NCI-H2107 treated with DMSO at 0.1 percent for 48 hours (cell line): Measurements from ENCODE around the gene PLBD1.

Experiments
- DNase-seq: peaks from one replicate; lab custom pipeline; 2025; ENCODE audit not compliant: unreplicated experiment; lab: John Stamatoyannopoulos, UW

Gene PLBD1

DNA sequence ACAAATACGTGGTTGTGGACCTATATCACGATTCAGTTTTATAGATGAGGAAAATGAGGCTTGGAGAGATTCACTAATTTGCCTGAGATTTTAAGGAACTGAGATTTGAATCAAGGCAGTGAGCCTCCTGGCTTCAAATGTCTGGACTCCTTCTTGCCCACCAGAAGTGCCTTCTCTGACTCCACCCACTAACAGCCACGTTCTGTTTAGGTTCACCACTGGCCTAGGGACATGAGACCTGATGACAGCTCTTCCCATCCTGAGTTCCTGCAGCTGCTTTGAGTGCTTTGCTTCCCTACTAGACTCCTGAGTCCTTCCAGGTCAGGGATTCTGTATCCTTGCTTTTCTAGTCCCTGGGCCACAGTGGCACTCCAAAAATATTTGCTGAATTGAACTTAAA, 57.1 kb downstream of the PLBD1 start:
- DNase-seq = no peak

DNA sequence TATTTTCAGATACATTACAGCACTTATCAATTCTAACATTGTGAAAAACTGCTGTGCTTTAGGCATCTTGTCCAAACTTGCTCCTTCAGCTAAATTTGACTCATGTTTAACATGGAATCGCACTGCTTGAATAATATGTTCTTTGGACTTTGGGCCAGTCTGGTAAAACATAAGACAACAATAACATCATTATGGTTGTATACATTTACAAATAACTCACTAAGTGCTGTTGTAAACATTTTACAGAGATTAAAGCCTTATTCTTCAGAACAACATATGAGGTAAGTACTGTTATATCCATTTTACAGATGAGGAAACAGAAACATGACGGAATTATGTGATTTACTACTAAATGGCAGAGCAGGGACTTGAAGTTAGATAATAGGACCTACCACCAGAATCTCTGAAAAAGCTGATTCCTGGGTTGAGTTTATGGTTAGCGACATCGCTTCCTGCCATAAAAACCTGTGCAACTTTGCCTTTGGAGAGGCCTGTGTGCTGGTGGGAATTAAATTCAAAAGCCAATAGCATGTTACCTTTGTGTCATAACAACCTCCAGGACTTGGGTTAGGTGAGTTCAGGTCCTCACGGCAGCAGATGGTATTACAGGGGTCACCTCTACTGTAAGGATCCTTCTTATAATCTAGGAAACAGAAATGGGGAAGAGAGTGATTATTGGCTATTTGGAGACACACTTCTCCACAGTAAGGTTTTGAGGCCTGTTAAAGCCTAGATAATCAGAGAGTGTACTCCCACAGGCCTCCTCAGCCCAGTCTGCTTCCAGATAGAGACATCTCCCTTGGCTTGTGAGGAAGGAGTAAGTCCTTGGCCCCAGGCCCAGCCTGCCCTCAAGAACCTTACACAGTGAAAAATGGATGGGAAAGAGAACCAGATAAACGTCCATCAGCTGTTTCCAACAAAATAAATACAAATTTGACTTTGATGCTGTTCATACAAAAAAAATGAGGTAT, 61.8 kb downstream of the PLBD1 start:
- DNase-seq = no peak

DNA sequence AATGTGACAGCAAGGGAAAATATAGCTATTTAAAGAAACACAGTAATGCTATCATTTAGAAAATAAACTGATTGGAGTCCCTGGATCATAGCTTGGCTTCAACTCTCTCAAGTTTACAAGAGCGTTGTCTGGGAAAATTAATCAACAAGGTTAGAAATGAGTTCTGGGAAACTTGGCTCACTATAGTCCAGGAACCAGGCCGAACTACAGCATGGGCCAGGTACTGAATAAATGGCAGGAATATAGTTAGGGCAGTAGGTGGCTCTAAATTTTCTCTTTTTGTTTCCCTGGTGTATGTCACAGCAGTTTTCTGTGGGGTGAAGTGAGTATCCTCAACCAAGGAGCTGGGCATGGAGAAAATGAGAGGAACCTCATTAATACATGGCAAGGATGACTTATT, 72.4 kb downstream of the PLBD1 start:
- DNase-seq = no peak

DNA sequence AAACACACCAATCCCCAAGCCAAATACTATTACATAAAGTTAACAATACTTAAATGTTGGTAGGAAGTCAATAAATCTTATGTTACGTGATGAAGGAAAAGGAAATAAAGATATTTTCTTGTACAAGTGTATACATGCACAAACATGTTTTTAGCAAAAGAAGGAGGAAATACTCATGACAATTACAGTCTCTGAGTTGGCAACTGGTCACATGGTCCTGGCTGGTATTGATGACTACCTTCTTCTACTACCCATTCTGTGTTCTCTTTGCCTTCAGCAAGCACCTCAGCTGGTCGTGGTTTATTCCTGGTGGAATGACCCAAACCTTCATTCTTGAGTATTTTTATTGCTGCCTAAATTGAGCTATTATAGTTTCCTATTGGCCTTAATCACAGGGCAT, 84.8 kb downstream of the PLBD1 start:
- no peak for DNase-seq

DNA sequence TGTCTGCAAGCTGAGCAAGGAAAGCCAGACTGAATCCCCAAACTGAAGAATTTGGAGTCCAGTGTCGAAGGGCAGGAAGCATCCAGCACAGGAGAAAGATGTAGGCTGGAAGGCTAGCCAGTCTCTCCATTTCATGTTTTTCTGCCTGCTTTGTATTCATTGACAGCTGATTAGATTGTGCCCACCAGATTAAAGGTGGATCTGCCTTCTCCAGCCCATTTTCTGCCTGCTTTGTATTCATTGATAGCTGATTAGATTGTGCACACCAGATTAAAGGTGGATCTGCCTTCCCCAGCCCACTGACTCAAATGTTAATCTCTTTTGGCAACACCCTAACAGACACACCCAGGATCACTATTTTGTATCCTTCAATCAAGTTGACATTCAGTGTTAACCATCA, 85.3 kb downstream of the PLBD1 start:
- no peak for DNase-seq

DNA sequence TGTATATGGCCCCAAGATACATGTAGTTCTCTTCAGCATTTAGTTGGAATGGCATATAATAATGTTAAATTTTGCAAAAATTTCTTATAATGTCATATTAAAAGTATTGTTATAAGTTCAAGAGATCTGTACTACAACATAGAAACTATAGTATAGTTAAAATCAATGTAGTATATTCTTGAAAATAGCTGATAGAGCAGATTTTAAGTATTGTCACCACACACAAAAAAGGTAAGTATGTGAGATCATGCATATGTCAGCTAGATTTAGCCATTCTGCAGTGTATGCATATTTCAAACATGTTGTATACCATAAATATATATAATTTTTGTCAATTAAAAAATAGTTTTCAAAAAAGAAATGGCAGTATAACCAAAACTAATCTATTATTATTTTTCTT, 86.5 kb downstream of the PLBD1 start:
- no peak for DNase-seq

DNA sequence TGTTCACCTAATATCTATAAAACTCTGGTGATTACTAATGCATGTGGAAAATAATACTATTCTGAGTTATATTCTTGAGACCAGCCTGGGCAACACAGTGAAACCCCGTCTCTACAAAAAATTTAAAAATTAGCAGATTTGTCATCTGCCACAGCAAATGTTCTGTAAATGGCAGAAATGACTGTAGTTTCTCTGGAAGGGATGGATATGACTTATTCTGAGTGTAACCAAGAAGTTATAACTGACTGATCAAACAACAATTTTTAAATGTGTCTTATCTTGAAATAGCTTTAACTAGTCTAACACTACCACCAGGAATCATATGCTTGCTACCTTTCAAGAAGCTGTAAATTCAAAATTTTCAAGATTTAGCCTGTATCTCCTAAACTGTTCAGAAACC, 88.7 kb downstream of the PLBD1 start:
- DNase-seq = no peak

DNA sequence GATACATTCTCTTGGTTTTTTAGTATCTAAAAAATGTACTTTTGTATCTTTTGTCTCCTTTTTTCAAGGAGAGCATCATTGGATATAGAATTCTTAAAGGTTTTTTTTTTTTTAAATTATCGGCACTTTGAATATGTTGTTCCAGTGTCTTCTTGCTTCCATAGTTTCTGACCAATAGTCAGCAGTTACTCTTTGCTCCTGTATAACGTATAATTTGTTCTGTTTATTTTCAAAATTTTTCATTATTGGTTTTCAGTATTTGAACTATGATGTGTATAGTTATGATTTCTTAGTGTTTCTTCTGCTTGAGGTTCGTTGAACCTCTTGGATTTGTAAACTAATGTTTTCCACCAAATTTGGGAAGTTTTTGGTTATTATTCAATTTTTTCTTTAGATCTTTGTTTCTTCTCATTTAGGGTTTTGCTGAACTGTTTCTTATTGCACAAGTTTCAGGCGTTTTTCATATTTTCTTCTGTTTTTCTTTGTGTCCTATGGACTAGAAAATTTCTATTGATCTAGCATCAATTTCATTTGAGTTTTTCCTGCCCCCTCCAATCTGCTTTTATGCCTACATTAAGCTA, 93.9 kb downstream of the PLBD1 start:
- peak; percentile 16 for DNase-seq

DNA sequence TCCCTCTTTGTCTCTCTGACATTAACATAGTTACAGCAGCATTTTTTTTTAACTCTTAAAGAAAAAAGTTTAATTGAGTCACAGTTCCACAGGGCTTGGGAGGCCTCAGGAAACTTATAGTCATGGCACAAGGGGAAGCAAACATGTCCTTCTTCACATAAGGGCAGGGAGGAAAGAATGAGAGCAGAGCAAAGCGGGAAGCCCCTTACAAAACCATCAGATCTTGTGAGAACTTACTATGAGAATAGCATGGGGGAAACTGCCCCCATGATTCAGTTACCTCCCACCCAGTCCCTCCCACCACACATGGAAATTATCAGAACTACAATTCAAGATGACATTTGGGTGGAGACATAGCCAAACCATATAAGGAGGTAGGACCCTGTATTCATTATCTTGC, 96.2 kb downstream of the PLBD1 start:
- DNase-seq = no peak

DNA sequence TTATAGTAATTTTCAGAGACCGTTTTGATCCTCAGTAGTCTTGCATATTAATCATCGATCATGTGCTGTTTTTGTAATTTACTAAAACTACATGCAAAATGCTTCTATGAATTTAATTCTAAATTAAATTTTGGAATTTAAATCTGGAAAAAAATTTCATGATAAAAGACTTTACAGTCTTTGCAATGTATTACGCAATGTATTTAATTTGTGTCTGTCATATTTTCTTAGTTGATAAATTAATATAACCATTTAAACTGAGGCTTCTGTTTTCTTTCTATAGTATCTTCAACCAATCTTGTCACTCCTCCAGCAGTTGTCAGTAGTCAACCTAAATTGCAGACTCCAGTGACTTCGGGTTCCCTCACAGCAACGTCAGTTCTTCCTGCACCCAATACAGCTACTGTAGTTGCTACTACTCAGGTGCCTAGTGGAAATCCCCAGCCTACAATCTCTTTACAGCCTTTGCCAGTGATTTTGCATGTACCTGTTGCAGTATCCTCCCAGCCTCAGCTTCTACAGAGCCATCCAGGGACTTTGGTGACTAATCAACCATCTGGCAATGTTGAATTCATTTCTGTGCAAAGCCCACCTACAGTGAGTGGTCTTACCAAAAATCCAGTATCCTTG, 107.4 kb downstream of the PLBD1 start:
- no peak for DNase-seq

DNA sequence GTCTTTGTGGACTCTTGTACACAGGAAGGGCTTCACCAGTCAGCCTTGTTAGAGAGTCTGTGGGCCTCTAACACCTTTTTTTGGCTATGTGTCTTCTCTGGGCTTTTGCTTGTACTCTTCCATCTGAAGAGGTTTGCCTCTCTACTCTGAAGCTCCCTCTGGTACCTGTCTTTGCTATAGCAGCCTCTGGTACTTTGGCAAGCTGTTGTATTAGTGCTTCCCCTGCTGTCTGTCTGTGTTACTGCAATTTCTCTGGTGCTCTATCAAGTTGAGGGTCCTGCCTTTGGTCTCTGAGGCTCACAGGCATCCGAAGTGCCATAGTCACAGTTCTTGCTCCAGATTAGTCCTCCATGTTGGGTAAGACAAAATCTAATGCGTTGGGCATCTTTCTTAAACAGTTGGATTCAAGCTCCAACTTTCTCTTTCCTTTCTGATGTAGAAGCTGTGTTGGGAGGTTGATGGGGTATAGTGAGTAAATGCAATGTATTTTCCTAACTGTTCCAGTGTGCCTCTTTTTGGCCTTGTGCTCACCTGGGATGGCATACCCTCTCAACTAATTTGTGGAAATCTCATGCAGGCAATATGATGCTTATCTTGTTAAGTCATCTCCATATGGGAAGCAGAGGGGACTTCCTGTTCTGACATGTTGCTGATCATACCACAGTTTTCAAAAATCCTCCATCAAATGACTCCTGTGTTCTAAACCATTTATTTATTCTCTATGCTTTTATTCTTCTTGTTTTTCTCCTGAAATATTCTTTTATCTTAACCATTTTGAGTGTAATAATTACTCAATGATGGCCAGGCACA, 113.4 kb downstream of the PLBD1 start:
- DNase-seq = peak; percentile 17
